Liver (tissue), 3 donors: ENCODE data around the gene TBC1D3B.
"Not testable (repeated sequence)": the region's sequence is repeated elsewhere in the genome, so short reads cannot be mapped to it uniquely, and the experiment has no call there.

Experiments
- ATF3 ChIP-seq: IDR thresholded peaks from 2 replicates; pipeline ENCODE4 v1.6.1; 2016; ENCODE audit warnings: antibody characterized with exemption
- CTCF ChIP-seq: fragments of 150-350 bp; IDR thresholded peaks from 2 replicates; pipeline ENCODE4 v1.5.1; 2017; ENCODE audit warnings: improper control_type of control experiment, low read depth, low read length; ENCODE audit not compliant: missing input control
- HNF4A ChIP-seq, 2 donors: conservative IDR thresholded peaks; 2 replicates each; pipeline ENCODE4 v1.6.1; 2016; ENCODE audit warnings: antibody characterized with exemption in 2 of 2, mild to moderate bottlenecking in 2 of 2
- RAD21 ChIP-seq, 2 donors: IDR thresholded peaks; 2 replicates each; pipeline ENCODE4 v1.6.1; 2016; ENCODE audit warnings: antibody characterized with exemption in 2 of 2, mild to moderate bottlenecking in 2 of 2
- REST ChIP-seq: IDR thresholded peaks from 2 replicates; pipeline ENCODE4 v1.6.1; 2016; ENCODE audit warnings: antibody characterized with exemption, mild to moderate bottlenecking
- TAF1 ChIP-seq: conservative IDR thresholded peaks from 2 replicates; pipeline ENCODE4 v1.6.1; 2016; ENCODE audit warnings: antibody characterized with exemption, mild to moderate bottlenecking
- ZBTB33 ChIP-seq: IDR thresholded peaks from 2 replicates; pipeline ENCODE4 v1.6.1; 2016; ENCODE audit warnings: antibody characterized with exemption
- donor health status: healthy.
- donor health status: healthy.

GRCh38 chr17:36211484-36212271, 35.2 kb upstream of the TBC1D3B start:
- not testable (repeated sequence) for TF ChIP-seq RAD21 (IDR thresholded peaks at IDR 0.05); REST; HNF4A (conservative IDR thresholded peaks at IDR 0.05); TAF1; ATF3; CTCF; ZBTB33
